Stimulated activated CD4-positive, alpha-beta T cell treated with anti-CD3 and anti-CD28 coated beads, TNF-alpha, amount 100 ng/mL, for 1 hour (primary cell): ENCODE results near the gene IL6ST.
"Not testable (repeated sequence)": the region's sequence is repeated elsewhere in the genome, so short reads cannot be mapped to it uniquely, and the experiment has no call there.

Experiments used
- DNase-seq, 3 donors: peaks; one replicate each; pipeline ENCODE4 v3.0.0-alpha.2; 2020; ENCODE audit warnings: low read depth in 3 of 3, low spot score in 1 of 3

The IL6ST gene

GRCh38 chr5:55966284-55966683 is 28.5 kb downstream of the IL6ST start:
- no peak for DNase-seq

- DNase-seq: no peak
These were observed 29.2 kb downstream of the IL6ST start for GRCh38 chr5:55965525-55965924.

GRCh38 chr5:55960779-55961178 is 34.0 kb downstream of the IL6ST start:
- no peak for DNase-seq

GRCh38 chr5:55959208-55959607 is 35.6 kb downstream of the IL6ST start:
- DNase-seq: no peak

- DNase-seq: not testable (repeated sequence)
These were observed 53.6 kb downstream of the IL6ST start for GRCh38 chr5:55941154-55941553.

- not testable (repeated sequence) for DNase-seq
These were observed 57.2 kb downstream of the IL6ST start for GRCh38 chr5:55937598-55937997.

GRCh38 chr5:55936100-55936693 is 58.6 kb downstream of the IL6ST start:
- peak; percentile 53 to 65 (median 57) for DNase-seq

GRCh38 chr5:55935371-55935770 is 59.4 kb downstream of the IL6ST start:
- no peak for DNase-seq

GRCh38 chr5:55934720-55935119 is 60.0 kb downstream of the IL6ST start:
- DNase-seq: no peak

GRCh38 chr5:55934115-55934613 is 60.6 kb downstream of the IL6ST start:
- DNase-seq: no peak

GRCh38 chr5:55933377-55934114 is 61.2 kb downstream of the IL6ST start:
- DNase-seq: no peak

GRCh38 chr5:55932700-55933099 is 62.1 kb downstream of the IL6ST start:
- no peak for DNase-seq

- DNase-seq: no peak
These were observed 65.6 kb downstream of the IL6ST start for GRCh38 chr5:55929020-55929799.

GRCh38 chr5:55927861-55928655 is 66.7 kb downstream of the IL6ST start:
- no peak for DNase-seq

- no peak for DNase-seq
These were observed 68.3 kb downstream of the IL6ST start for GRCh38 chr5:55926476-55926875.

GRCh38 chr5:55925712-55926111 is 69.1 kb downstream of the IL6ST start:
- DNase-seq: no peak

GRCh38 chr5:55925181-55925580 is 69.6 kb downstream of the IL6ST start:
- no peak for DNase-seq

- no peak for DNase-seq
These were observed 70.0 kb downstream of the IL6ST start for GRCh38 chr5:55924744-55925143.

GRCh38 chr5:55923865-55924500 is 70.8 kb downstream of the IL6ST start:
- DNase-seq: no peak

GRCh38 chr5:55923177-55923771 is 71.5 kb downstream of the IL6ST start:
- DNase-seq: no peak
